HG03457 (cell line): ENCODE results near the gene LHPP.

ENCODE experiments used
- ATAC-seq: cut with Tn5 transposase; IDR thresholded peaks from one replicate; pipeline ENCODE4 v1.9.1; 2021; ENCODE audit warnings: moderate number of reproducible peaks; ENCODE audit not compliant: unreplicated experiment

The LHPP gene

DNA sequence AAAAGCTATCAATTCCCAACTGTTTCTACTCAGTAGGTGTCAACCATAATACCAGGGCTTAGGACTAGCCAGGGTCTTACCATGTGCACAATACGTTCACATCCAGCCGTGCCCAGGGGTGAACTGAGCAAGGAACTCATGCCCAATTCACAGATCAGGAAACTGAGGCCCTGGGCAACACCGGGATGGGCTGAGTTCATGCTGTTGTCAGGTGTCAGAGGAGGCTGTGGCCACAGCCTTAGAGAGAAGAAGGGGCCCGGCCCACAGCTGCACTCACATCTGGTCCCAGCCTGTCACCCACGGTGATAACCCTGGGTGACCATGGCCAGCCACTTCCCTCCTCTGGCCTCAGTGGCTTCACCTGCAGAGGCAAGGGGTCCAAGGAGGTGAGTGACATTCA, 190.6 kb downstream of the LHPP start:
- ATAC-seq = no peak

DNA sequence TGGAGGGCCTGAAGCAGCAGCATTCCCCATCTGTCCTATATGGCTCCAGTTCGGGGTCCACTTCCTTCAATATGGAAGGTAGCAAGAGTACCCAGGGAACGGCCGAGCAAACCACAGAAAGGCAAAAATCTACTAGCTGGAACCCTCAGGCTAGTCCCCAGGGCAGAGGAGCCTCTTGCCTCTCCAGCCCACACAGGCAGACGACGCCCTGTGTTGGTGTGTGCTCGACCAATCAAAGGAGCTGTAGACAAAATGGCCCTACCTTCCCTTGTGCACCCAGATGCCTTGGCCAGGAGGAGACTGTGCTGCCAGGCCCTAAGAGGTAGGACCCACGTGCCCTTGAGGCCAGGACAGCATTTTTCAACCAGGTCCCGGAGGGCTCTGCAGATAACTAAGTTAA, 191.1 kb downstream of the LHPP start:
- ATAC-seq = no peak

DNA sequence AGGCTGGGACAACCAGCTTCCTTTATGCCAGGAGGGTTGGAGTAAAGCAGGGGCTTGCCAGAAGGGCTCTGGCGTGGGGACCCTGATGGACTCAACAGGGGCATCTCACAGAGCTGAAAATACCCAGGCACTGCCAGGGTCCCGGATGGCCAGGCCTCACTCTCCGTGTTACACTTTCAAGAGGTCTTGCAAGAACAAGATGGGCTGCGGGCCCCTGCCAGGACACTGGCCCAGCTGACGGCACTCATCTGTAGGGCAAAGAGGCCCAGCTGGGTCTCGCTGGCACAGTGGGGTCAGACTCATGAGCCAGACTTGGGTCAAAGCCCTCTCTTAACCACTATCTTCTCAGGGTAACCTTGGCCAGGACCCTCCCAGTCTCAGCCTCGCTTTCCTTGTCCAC, 191.7 kb downstream of the LHPP start:
- ATAC-seq = no peak

DNA sequence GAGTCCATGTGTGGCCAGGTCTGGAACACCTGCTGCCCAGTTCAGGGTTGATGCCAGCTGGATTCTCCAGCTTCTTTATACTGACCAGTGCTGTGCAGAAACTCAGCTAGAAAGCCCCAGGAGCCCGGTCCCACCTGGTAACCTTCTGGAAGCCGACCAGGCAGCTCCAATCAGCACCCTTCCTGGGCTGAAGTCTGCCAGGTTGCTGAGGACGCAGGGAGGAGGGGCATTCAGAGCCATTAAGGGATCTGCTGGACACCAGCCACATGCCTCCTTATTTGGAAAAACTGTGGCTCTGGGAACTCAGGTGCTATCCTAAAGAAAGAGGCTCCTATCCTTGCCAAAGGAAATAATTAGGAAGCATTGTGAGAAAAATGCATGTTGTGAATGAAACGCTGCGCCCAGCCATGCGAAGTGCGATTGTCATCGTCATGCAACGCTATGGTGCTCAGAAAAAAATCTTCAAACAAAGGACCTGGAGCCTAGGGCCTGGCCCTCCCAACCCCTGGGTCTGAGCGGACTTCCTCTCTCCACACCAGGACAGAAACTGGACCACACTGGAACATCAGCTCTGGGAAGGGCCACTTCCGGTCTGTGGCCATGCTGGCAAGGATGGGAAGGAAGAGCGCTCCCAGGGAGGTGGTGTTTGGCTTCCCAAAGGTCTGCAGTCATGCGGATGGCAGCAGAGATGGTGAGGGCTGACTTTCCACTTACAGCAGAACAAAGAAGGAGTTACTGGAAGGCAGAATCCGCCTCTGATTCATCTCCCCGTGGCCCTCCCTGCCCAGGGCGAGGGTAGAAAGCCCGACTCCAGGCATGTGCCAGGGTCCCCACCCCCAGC, 192.4 kb downstream of the LHPP start:
- no peak for ATAC-seq

DNA sequence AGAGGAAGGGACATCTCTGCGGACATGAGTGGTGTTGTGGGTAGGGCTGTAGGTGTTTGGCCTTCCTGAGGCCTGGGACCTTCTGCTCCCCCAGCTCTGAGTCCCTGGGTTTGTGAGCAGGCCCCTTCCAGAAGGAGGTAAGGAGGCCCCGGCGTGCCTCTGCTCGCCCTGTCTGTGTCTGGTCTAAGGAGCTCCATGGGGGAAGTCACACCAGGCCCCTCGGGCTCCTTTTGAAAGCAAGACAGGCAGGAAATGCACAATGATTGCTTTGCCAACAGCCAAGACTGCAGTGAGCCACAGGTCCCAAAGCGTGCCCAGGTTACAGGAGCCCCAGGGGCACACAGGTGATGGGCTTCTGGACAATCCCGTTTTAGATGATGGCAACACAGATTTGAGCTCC, 193.1 kb downstream of the LHPP start:
- ATAC-seq = no peak

DNA sequence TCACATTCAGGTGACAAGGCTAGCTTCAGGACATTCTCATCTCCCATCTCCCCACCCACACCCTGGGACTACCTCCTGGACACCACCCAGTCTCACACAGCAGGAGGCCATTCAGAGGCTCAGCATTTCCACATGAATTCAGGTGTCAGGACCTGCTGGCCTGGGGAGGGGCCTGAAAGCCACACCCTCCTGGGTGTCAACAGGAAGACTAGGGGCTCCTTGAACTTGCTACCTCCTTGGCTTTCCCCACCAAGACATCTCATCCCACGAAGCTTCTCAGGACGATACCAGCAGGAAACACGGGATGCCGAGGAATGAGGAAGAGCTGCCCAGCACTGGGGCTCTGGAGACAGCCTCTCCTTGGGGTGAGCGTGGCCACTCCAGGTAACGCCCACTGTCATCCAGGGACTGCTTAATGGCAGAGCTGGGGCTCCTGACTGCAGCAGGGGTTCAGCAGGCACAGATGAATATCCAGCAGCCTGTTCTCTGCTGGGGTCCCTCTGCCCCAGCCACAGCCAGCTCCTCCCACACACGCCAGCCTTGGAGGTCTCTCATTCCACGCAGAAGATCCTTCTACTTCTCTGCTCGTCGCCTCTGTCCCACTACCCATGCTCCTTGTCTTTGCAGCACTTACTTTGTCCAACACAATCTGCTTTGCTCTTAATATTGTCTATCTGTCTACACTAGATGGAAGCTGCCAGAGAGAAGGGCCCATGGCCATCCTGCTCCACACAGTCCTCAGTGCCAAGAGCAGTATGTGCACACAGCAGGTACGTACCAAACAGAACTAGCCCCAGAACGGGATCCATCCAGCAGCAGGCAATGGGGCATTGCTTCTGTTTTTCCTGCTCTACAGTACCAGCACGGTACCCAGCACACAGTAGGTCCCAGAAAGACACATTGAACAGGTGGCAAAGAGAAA, 193.8 kb downstream of the LHPP start:
- no peak for ATAC-seq

DNA sequence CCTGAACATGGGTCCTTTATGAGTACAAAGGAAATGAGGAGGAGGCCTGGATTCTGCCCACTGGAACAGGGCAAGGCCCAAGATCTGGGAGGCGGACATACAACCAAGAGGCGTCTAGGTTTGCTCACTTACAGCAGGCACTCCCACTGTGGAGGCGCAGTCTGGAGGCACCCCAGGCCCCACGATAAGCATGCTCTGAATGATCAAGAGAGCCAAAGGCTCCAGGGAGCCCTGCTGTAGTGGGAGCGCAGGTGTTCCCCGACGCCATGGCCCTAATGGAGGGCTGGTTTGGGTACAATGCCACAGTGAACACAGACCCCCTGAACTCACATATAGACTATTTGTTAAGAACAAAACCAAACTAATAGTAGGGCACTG, 194.5 kb downstream of the LHPP start:
- ATAC-seq = no peak

DNA sequence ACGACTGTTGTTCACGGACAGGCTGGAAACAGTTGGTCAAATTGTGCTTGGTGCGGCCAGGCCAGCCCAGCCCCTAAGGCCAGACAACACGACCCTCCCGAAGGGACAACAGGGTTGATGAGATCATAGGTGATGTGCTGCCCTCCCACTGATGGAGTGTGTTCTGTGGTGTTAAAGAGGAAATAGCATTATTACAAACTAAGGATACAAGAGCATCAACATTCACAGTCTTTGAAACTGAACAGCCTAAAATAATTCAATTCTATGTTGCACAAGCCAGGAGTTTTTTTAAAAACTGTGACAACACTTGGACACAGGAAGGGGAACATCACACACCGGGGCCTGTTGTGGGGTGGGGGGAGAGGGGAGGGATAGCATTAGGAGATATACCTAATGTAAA, 194.9 kb downstream of the LHPP start:
- ATAC-seq = no peak

DNA sequence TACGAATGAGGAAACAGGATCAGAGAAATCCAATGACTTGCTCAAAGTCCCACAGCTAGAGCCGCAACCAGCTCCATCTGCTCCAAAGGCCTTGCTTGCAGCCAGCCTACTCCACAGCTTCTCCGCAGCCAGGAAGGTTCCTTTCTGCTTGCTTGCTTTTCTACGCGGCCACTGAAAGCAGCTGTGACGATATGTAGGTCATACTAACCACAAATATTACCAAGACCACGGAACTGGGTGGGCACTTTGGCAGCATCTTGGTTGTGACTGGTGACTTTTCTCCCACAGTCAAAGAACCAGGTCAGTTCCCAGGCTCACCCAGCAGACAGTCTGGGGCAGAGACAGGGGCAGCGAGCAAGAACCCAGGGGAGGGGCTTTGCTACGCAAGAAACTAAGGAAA, 196.2 kb downstream of the LHPP start:
- no peak for ATAC-seq

DNA sequence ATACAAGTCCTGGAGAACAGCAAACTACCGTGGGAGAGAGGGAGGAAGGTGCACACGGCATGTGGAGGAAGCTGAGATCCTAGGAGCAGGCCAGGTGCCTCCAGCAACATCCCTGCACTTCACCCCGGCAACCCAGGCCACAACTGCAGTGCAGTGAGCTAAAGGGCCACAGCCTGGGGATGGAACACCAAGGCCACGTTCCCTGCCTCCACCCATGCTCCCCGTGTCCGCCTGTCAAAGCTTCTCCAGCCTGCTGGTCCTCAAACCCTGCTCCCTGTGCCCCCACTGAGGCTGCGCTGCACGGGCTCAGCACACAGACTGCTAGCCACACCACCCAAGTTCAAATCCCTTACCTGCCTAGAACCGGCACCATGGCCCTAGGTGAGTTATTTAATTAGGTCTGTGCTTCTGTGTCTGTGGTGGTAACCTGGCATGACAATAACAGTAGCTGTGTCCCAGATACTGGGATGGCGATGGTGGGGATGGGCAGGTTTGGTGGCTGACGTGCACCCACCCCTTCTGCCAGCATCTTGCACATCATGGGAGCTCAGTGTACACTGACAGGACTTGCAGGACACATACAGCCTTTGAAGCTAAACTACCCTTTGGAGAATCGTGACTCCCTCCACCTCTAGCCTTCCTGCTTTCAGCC, 197.1 kb downstream of the LHPP start:
- no peak for ATAC-seq

DNA sequence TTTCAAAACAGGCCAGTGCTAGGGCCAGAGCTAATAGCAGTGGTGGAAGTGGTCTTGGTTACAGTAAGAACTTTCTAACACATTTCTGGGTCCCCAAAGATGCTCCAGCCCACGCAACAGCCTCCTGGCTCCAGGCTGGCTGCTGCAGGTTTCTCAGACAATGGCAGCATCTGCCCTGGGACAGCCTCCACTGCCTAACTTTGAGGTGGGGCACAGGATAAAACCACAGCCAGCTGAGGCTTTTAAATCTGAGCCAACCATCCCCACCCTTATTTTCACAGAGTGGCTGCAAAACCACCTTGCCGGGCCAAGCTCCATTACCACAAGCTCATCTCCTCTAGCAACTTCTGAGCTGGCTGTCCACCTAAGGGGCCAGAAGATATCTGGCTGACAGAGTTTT, 197.8 kb downstream of the LHPP start:
- no peak for ATAC-seq

DNA sequence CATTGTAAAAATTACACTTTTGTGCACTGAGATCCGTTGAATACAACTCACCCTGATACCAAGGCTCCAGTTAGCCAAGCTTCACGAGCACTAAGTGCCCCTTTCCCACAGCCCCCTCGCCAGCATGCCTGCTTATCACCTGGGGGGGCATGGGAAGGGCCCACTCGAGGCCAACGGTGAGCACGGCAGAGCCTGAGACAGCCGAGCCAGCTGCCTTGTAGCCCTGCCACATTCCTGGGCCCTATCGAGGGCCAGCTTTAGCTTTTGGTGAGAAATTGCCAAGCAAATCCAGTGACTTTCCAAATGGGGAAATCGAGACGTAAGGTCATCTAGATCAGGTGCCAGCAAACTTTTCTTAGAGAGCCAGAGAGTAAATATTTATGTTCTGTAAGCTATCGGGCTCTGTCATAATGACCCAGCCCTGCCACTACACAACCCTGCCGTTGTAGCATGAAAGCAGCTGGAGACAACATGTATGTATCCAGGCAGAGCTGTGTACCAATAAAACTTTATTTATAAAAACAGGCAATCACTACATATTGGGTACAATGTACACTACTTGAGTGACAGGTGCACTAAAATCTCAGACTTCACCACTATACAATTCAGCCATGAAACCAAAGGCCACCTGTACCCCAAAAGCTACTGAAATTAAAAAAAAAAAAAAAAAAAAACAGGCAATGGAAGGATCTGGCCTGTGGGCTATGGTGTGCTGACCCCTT, 198.9 kb downstream of the LHPP start:
- ATAC-seq = no peak

DNA sequence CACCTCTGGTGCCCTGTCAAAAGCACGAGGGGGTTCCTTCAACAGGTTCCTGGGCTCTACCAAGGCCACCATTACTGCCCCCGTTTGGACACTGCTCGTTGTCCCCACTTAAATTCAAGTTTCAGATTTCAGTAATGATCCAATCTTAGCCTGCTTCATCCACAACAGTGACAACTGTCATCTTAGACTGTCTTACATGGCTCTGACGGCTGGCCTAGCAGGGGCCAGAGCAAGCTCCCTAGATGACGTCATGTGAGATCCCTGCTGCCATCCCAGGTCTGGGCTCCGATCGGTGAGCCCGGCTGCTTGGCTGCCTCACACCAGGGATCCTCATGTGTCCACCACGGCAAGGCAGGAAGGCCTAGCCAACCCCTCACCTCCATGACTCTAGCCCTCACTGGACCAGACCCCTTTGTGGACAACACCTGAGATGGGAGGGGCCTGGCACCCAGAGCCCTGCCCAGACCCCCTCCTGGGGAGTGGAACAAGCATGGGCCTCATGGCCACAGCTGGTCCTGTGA, 200.1 kb downstream of the LHPP start:
- ATAC-seq = no peak

DNA sequence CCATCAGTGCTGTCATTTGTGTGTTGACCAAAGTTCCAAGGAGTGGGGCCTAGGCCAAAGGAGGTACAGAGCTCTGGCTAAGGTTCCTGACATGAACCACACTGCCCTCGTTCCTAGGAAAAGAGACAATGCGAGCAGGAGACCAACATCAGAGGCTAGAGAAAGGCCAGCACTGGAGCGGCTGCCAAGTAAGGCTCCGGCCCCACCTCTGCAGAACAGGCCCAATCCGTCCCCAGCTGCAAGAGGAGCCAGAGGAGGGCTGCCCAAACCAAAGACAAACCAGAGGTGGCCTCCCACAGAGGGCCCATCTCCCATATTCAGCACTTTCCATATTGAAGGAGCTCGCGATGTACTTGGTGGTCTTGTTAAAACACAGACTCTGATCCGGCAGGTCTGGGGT, 201.6 kb downstream of the LHPP start:
- ATAC-seq = no peak
